Measurements from ENCODE around the gene SETD6. TPM values are rescaled to one million over a fixed set of nuclear protein-coding genes. Genes with fewer than 3 reads are reported as not detected.

Gene SETD6
- total and polyA plus RNA-seq, 2 donors from 2014 or later, result 13.7 to 25.0 TPM

DNA sequence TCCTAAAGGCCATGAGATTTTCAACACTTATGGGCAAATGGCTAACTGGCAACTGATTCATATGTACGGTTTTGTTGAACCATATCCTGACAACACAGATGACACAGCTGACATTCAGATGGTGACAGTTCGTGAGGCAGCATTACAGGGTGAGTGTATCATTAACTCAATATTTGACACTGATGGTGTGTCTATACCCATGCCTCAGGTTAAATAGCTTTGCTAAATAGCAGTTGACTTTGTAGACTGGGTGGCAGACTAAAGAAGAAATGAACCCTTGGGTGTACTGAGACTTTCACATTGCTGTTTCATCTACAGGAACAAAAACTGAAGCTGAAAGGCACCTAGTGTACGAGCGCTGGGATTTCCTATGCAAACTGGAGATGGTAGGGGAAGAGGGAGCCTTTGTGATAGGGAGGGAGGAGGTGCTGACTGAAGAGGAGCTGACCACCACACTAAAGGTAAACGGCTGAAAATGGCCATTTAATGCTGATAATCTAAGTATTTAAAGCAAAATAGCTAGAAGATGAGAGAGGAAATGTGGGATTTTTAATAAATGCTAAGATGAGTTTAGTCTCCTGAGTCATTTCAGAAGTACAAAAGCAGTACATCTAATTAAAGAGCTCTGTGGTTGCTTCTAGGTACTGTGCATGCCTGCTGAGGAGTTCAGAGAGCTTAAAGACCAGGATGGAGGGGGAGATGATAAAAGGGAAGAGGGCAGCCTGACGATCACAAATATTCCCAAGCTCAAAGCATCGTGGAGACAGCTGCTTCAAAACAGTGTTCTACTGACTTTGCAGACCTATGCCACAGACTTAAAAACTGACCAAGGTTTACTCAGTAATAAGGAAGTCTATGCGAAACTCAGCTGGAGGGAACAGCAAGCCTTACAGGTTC lies 3.0 kb downstream of the SETD6 start:
- Histone ChIP-seq H3K9ac (ENCODE audit: low read length in 3 of 3) (no peak overlapping the region), H3K9me3 (ENCODE audit: control insufficient read depth in 2 of 3, insufficient read depth in 1 of 3, low read length in 3 of 3) (no peaks in the 10 kb centered on the region), H3K4me3 (ENCODE audit: low read length in 3 of 3) (no peak overlapping the region), H3K4me1 (ENCODE audit: control insufficient read depth in 2 of 3, insufficient read depth in 2 of 3, low read depth in 1 of 3, low read length in 3 of 3) (peaks cover 0 to 13% (median 0%) of the 10 kb centered on the region in 3 donors), H3K27me3 (ENCODE audit: control insufficient read depth, insufficient read depth, low read length) (no peaks in the 10 kb centered on the region), H3K36me3 (ENCODE audit: control insufficient read depth in 2 of 3, insufficient read depth in 3 of 3, low read length in 3 of 3) (peaks cover 21 to 48% (median 43%) of the 10 kb centered on the region in 3 donors), H3K27ac (ENCODE audit: low read depth in 2 of 2, low read length in 2 of 2) (no peak overlapping the region)
- intact Hi-C loops (cut with DNase I), result no loop called here
- TF ChIP-seq, protein P1, sequence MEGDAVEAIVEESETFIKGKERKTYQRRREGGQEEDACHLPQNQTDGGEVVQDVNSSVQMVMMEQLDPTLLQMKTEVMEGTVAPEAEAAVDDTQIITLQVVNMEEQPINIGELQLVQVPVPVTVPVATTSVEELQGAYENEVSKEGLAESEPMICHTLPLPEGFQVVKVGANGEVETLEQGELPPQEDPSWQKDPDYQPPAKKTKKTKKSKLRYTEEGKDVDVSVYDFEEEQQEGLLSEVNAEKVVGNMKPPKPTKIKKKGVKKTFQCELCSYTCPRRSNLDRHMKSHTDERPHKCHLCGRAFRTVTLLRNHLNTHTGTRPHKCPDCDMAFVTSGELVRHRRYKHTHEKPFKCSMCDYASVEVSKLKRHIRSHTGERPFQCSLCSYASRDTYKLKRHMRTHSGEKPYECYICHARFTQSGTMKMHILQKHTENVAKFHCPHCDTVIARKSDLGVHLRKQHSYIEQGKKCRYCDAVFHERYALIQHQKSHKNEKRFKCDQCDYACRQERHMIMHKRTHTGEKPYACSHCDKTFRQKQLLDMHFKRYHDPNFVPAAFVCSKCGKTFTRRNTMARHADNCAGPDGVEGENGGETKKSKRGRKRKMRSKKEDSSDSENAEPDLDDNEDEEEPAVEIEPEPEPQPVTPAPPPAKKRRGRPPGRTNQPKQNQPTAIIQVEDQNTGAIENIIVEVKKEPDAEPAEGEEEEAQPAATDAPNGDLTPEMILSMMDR (IDR thresholded peaks at IDR 0.05; ENCODE audit: borderline replicate concordance, extremely low read depth, insufficient read depth), result no peak
- FAIRE-seq (no peak), DNase-seq (no peak)

DNA sequence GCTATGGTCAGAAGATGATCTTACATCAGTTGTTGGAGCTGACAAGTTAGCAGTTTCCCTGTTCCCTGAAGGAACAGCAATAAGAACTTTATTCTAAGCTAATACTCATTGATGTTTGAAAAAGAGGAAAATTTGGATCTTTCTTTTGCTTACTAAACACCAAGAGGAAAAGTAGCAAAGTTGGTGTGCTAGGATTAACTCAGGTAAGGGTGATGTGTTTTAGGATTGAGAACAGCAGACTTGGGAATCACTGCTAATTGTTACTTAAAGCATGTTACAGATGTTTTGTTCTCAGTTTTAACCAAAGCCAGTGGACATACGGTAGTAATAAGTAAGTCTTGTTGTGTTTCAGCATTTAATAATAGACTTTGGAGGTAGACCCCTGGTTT lies 3.7 kb downstream of the SETD6 start:
- TF ChIP-seq, protein P1 (IDR thresholded peaks at IDR 0.05; ENCODE audit: borderline replicate concordance, extremely low read depth, insufficient read depth), result no peak
- FAIRE-seq (no peak), DNase-seq (no peak)
- Histone ChIP-seq H3K9ac (ENCODE audit: low read length in 3 of 3) (no peak overlapping the region), H3K36me3 (ENCODE audit: control insufficient read depth in 2 of 3, insufficient read depth in 3 of 3, low read length in 3 of 3) (peaks cover 22 to 54% (median 46%) of the 10 kb centered on the region in 3 donors), H3K27me3 (ENCODE audit: control insufficient read depth, insufficient read depth, low read length) (no peaks in the 10 kb centered on the region), H3K4me3 (ENCODE audit: low read length in 3 of 3) (no peak overlapping the region), H3K9me3 (ENCODE audit: control insufficient read depth in 2 of 3, insufficient read depth in 1 of 3, low read length in 3 of 3) (no peaks in the 10 kb centered on the region), H3K4me1 (ENCODE audit: control insufficient read depth in 2 of 3, insufficient read depth in 2 of 3, low read depth in 1 of 3, low read length in 3 of 3) (peaks cover 0 to 13% (median 0%) of the 10 kb centered on the region in 3 donors), H3K27ac (ENCODE audit: low read depth in 2 of 2, low read length in 2 of 2) (no peak overlapping the region)
- intact Hi-C loops (cut with DNase I), result no loop called here

DNA sequence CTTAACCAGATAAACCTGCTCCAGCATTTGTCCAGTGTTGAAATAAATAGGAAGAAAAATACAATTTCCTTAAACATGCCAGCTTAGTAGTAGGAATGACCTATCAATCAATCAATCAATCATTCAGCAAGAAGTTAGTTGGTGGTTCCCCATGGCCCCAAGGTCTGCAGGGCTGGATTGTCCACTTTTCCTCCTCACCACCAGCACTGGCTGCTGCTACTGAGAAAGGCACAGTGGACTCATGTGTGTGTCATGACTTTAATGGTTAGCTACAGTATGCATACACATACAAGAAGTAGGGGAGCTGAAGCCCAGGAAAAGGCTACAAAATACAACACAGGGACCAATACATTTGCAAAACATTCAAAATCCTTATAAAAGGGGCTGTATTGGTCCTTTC lies 4.4 kb downstream of the SETD6 start:
- Histone ChIP-seq H3K4me1 (ENCODE audit: control insufficient read depth in 2 of 3, insufficient read depth in 2 of 3, low read depth in 1 of 3, low read length in 3 of 3) (peaks cover 0 to 12% (median 0%) of the 10 kb centered on the region in 3 donors), H3K9ac (ENCODE audit: low read length in 3 of 3) (no peak overlapping the region), H3K9me3 (ENCODE audit: control insufficient read depth in 2 of 3, insufficient read depth in 1 of 3, low read length in 3 of 3) (no peaks in the 10 kb centered on the region), H3K36me3 (ENCODE audit: control insufficient read depth in 2 of 3, insufficient read depth in 3 of 3, low read length in 3 of 3) (peaks cover 26 to 57% (median 48%) of the 10 kb centered on the region in 3 donors), H3K4me3 (ENCODE audit: low read length in 3 of 3) (no peak overlapping the region), H3K27ac (ENCODE audit: low read depth in 2 of 2, low read length in 2 of 2) (no peak overlapping the region), H3K27me3 (ENCODE audit: control insufficient read depth, insufficient read depth, low read length) (no peaks in the 10 kb centered on the region)
- TF ChIP-seq, protein P1 (IDR thresholded peaks at IDR 0.05; ENCODE audit: borderline replicate concordance, extremely low read depth, insufficient read depth), result no peak
- intact Hi-C loops (cut with DNase I), result no loop called here
- DNase-seq, result no peak
- no peak for FAIRE-seq
